CD14-positive monocyte (primary cell): ENCODE measurements around the gene DOHH. TPM values are rescaled to one million over a fixed set of nuclear protein-coding genes. Genes with fewer than 3 reads are reported as not detected.
A peak's percentile ranks its signal among the peaks of the same experiment; 100 is the strongest.

Experiments
- DNase-seq, 3 donors: peaks; one replicate each; pipeline ENCODE4 v3.0.0-alpha.2; 2011 to 2022
- H2AFZ ChIP-seq: 2 replicates; pipeline ENCODE4 v1.6.0; 2012; ENCODE audit warnings: mild to moderate bottlenecking, low read depth, low read length, inconsistent platforms; ENCODE audit not compliant: insufficient read depth, poor library complexity, severe bottlenecking
- H3K27ac ChIP-seq, 2 donors: 1 replicate in 1 of 2; 2 replicates in 1 of 2; pipeline ENCODE4 v1.5.1; 2012 to 2013; ENCODE audit warnings: low read length in 2 of 2, control low read depth in 1 of 2, inconsistent platforms in 1 of 2, low read depth in 1 of 2, mild to moderate bottlenecking in 1 of 2
- H3K27me3 ChIP-seq, 2 donors: one replicate each; pipeline versions ENCODE4 v1.6.0 to v1.6.1; 2011 to 2013; ENCODE audit warnings: low read length in 2 of 2; ENCODE audit not compliant: control insufficient read depth in 2 of 2, insufficient read depth in 2 of 2
- H3K36me3 ChIP-seq, 2 donors: replicated peaks in 1 of 2; 1 replicate in 1 of 2; 2 replicates in 1 of 2; pipeline versions ENCODE4 v1.5.1 to v1.6.1; 2012 to 2013; ENCODE audit warnings: low read length in 2 of 2, control low read depth in 1 of 2, inconsistent platforms in 1 of 2, mild to moderate bottlenecking in 1 of 2; ENCODE audit not compliant: insufficient read depth in 2 of 2, control insufficient read depth in 1 of 2
- H3K4me1 ChIP-seq, 2 donors: 1 replicate in 1 of 2; 2 replicates in 1 of 2; pipeline versions ENCODE4 v1.5.1 to v1.6.1; 2012 to 2013; ENCODE audit warnings: low read length in 2 of 2, control low read depth in 1 of 2, inconsistent platforms in 1 of 2, mild to moderate bottlenecking in 1 of 2, moderate library complexity in 1 of 2; ENCODE audit not compliant: insufficient read depth in 2 of 2, control insufficient read depth in 1 of 2
- H3K4me2 ChIP-seq: replicated peaks from 2 replicates; pipeline ENCODE3; 2012; ENCODE audit warnings: low read length, moderate library complexity, mild to moderate bottlenecking; ENCODE audit not compliant: poor library complexity, severe bottlenecking; ENCODE audit errors: extremely low read depth
- H3K4me3 ChIP-seq, 3 experiments: fragments of 200-600 bp in 1 of 3; sonication (generic) in 1 of 3; replicated peaks in 1 of 3; 1 replicate in 2 of 3; 2 replicates in 1 of 3; pipeline ENCODE4 v1.5.1; 2011 to 2013; ENCODE audit warnings: low read length in 3 of 3, mild to moderate bottlenecking in 3 of 3, control low read depth in 2 of 3, low read depth in 2 of 3, inconsistent platforms in 1 of 3, moderate library complexity in 1 of 3
- H3K79me2 ChIP-seq: 2 replicates; pipeline ENCODE4 v1.6.0; 2012; ENCODE audit warnings: mild to moderate bottlenecking, control low read depth, inconsistent platforms, low read length, moderate library complexity; ENCODE audit not compliant: insufficient read depth
- H3K9ac ChIP-seq: 2 replicates; pipeline ENCODE4 v1.6.0; 2017; ENCODE audit warnings: low read length, mild to moderate bottlenecking; ENCODE audit not compliant: insufficient read depth, poor library complexity, severe bottlenecking
- H3K9me3 ChIP-seq, 2 donors: replicated peaks in 1 of 2; 1 replicate in 1 of 2; 2 replicates in 1 of 2; pipeline versions ENCODE4 v1.5.1 to v1.6.1; 2012 to 2013; ENCODE audit warnings: low read length in 2 of 2, control low read depth in 1 of 2; ENCODE audit not compliant: control insufficient read depth in 1 of 2, insufficient read depth in 1 of 2
- H4K20me1 ChIP-seq: 2 replicates; pipeline ENCODE4 v1.6.0; 2012; ENCODE audit warnings: mild to moderate bottlenecking, low read length, control low read depth, moderate library complexity; ENCODE audit not compliant: insufficient read depth
- H3K27ac Mint-ChIP-seq, 7 donors: one replicate each; pipeline ENCODE4 v1.8.0; 2020; ENCODE audit warnings: mild to moderate bottlenecking in 7 of 7, mixed read lengths in 7 of 7, moderate library complexity in 6 of 7, inconsistent platforms in 2 of 7
- H3K27me3 Mint-ChIP-seq, 3 donors: one replicate each; pipeline ENCODE4 v1.8.0; 2021 to 2022; ENCODE audit warnings: low read depth in 3 of 3, mild to moderate bottlenecking in 3 of 3, mixed read lengths in 3 of 3, moderate library complexity in 3 of 3, inconsistent platforms in 1 of 3
- H3K36me3 Mint-ChIP-seq, 2 donors: one replicate each; pipeline ENCODE4 v1.8.0; 2020; ENCODE audit warnings: mixed read lengths in 2 of 2, inconsistent platforms in 1 of 2, mild to moderate bottlenecking in 1 of 2
- H3K4me1 Mint-ChIP-seq: one replicate; pipeline ENCODE4 v1.8.0; 2020; ENCODE audit warnings: mild to moderate bottlenecking, mixed read lengths
- H3K4me3 Mint-ChIP-seq, 2 donors: one replicate each; pipeline ENCODE4 v1.8.0; 2020; ENCODE audit warnings: mild to moderate bottlenecking in 2 of 2, mixed read lengths in 2 of 2, moderate library complexity in 1 of 2
- H3K9me3 Mint-ChIP-seq, 7 donors: one replicate each; pipeline ENCODE4 v1.8.0; 2020 to 2022; ENCODE audit warnings: mixed read lengths in 7 of 7, mild to moderate bottlenecking in 6 of 7, moderate library complexity in 6 of 7, inconsistent platforms in 2 of 7
- WGBS: methylation state at CpG from one replicate; pipeline ENCODE4 v1.1.5; 2013; ENCODE audit warnings: missing lambda C conversion rate; ENCODE audit not compliant: insufficient coverage; 5-methylcytosine and 5-hydroxymethylcytosine counted together
- intact Hi-C, 2 donors: fragments of 100-400 bp; cut with micrococcal nuclease; formaldehyde crosslinking; loops; one replicate each; pipeline versions ENCODE4 v1.15.0 to v1.15.1; 2023
- polyA plus RNA-seq, 3 donors: library from polyadenylated mRNA; depleted of rRNA in 1 of 3; unstranded in 2 of 3; stranded (reverse) in 1 of 3; fragments of 300-500 nt in 2 of 3; fragments of >200 nt in 1 of 3; fragmentation: Illumina TruSeq in 2 of 3; gene quantifications; 1 replicate in 2 of 3; 2 replicates in 1 of 3; pipeline ENCODE4 v1.2.3, GENCODE V29; 2012 to 2021
- TF ChIP-seq, protein P1 (sequence below): fragments of 200-600 bp; IDR thresholded peaks from one replicate; pipeline ENCODE4 v1.8.0; 2022; ENCODE audit warnings: antibody characterized with exemption, mild to moderate bottlenecking

The DOHH gene
- polyA plus RNA-seq, 3 donors = 3.7 to 4.2 (median 4.1) TPM

DNA sequence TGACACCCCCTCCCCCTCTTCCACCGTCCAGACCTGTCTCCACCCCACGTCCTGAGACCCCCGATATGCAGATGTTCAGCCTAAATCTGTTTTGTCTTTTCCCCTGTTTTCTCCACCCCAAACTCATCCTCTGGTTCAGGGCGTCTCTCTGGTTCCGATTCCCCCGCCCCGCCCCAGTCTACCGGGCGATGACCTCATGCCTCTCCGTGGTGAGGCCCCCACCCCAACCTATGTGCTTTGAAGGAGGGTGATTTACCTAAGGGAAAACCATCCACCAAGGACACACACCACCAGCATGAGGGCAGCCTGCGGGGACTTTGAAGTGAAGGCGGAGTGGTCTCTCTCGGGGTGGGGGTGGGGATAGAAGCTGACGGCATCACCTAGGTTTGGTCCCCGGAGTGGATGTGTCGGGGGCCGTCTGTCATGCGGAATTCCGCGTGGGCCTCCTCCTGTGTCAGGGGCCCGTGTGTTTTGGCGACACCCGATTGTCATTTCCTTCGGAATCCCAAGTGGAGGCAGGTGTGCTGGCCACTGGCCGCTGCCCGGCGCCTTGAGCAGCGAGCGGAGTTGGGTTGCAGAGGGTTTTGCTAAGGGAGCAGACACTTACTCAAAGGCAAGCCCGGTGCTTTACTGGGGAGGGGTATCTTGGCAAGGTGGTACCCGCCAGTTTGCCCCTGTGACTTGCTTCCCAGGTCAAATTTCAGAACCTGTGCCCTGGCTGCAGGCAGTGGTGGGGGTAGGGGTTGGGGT, 7.1 kb upstream of the DOHH start:
- peak overlapping the region; percentile 94 to 95 for H3K4me3 Mint-ChIP-seq
- H3K27me3 Mint-ChIP-seq = peaks cover 0 to 3% (median 2%) of the 10 kb centered on the region in 3 donors
- peak overlapping the region in 1 of 2 donors; percentile 83 for H3K27ac ChIP-seq
- TF ChIP-seq, protein P1, sequence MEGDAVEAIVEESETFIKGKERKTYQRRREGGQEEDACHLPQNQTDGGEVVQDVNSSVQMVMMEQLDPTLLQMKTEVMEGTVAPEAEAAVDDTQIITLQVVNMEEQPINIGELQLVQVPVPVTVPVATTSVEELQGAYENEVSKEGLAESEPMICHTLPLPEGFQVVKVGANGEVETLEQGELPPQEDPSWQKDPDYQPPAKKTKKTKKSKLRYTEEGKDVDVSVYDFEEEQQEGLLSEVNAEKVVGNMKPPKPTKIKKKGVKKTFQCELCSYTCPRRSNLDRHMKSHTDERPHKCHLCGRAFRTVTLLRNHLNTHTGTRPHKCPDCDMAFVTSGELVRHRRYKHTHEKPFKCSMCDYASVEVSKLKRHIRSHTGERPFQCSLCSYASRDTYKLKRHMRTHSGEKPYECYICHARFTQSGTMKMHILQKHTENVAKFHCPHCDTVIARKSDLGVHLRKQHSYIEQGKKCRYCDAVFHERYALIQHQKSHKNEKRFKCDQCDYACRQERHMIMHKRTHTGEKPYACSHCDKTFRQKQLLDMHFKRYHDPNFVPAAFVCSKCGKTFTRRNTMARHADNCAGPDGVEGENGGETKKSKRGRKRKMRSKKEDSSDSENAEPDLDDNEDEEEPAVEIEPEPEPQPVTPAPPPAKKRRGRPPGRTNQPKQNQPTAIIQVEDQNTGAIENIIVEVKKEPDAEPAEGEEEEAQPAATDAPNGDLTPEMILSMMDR = no peak
- peaks cover 40% of the 10 kb centered on the region for H3K4me1 Mint-ChIP-seq
- peak overlapping the region; percentile 86 to 91 (median 87) for H3K4me3 ChIP-seq
- H3K9me3 ChIP-seq = no peaks in the 10 kb centered on the region
- peaks cover 0 to 3% (median 0%) of the 10 kb centered on the region in 7 donors for H3K9me3 Mint-ChIP-seq
- 75% methylated on average over 20 of the region's 31 CpGs for WGBS
- H3K9ac ChIP-seq = peak overlapping the region; percentile 98
- peak overlapping the region; percentile 79 for H2AFZ ChIP-seq
- peaks cover 30 to 32% of the 10 kb centered on the region in 2 donors for H3K36me3 ChIP-seq
- peaks cover 22 to 34% of the 10 kb centered on the region in 2 donors for H3K36me3 Mint-ChIP-seq
- peaks cover 64% of the 10 kb centered on the region for H3K79me2 ChIP-seq
- peaks cover 42% of the 10 kb centered on the region for H4K20me1 ChIP-seq
- peak overlapping the region; percentile 98 for H3K4me2 ChIP-seq
- H3K4me1 ChIP-seq = peaks cover 19 to 23% of the 10 kb centered on the region in 2 donors
- no peaks in the 10 kb centered on the region for H3K27me3 ChIP-seq
- DNase-seq = peak in 1 of 3 donors; percentile 29
- intact Hi-C loops = loop anchor here (1.0 to 10.0 kb wide), 5 partner anchors 8 to 73 kb away; partner anchors contain the start of genes HMG20B (in 1 of the 2) and MFSD12 (in 1 of the 2)
- H3K27ac Mint-ChIP-seq = peak overlapping the region; percentile 21 to 97 (median 89)

DNA sequence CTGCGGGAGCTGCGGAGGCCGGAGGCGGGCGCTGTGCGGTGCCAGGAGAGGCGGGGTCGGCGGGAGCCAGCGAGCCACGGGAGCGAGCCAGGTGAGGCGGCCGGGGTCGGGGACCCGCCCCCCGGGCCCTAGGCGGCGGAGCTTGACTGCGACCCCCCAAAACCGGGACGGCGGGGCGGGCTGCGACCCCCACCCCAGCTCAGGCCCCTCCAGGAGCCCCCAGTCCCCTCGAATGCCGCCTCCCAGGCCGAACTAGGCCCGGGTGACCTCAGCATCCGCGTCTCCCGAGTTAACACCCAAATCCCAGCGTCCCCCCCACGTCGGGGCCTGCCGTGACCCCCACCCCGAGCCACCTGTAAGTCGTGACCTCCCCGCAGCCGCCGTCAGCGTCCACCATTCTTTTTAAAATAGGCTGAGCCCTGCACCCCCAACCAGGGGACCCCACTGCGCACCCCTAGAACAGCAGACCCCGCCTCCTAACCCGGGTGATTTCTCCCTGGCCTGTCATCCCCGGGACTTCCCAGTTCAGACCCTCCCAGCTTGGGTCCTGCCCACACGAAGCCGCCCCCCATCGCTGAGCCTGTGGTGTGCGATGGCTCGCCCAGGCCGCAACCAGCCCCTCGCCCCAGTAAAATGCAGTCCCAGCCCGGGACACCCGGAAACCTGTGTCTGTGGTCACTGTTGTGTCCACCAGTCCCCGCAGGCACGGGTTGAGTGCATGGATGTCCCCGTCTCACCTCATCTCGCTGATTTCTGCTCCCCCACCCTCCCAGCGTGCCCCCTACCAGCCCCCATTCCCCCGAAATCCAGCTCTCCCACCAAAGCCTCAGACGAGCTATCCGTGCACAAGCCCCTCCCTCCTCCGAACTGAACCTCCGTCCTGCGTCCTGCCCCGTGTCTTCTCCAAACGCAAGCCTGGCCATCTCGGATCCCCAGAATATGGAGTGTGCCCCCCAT, 6.2 kb upstream of the DOHH start:
- H3K4me3 ChIP-seq = peak overlapping the region; percentile 86 to 91 (median 87)
- no peaks in the 10 kb centered on the region for H3K9me3 ChIP-seq
- peaks cover 24 to 27% of the 10 kb centered on the region in 2 donors for H3K36me3 ChIP-seq
- peaks cover 55% of the 10 kb centered on the region for H3K79me2 ChIP-seq
- H3K9ac ChIP-seq = peak overlapping the region; percentile 98
- peak; percentile 1 to 50 (median 36) for DNase-seq
- under 1% methylated on average over 63 of the region's 69 CpGs for WGBS
- H3K4me3 Mint-ChIP-seq = peak overlapping the region; percentile 94 to 95
- peaks cover 22 to 33% of the 10 kb centered on the region in 2 donors for H3K36me3 Mint-ChIP-seq
- peak overlapping the region; percentile 38 to 83 for H3K27ac ChIP-seq
- H2AFZ ChIP-seq = peak overlapping the region; percentile 79
- intact Hi-C loops = loop anchor here (1.0 to 10.0 kb wide), 5 partner anchors 7 to 72 kb away; partner anchors contain the start of genes HMG20B (in 1 of the 2) and MFSD12 (in 1 of the 2)
- H3K27ac Mint-ChIP-seq = peak overlapping the region; percentile 82 to 97 (median 90)
- no peaks in the 10 kb centered on the region for H3K27me3 ChIP-seq
- peaks cover 19 to 23% of the 10 kb centered on the region in 2 donors for H3K4me1 ChIP-seq
- peaks cover 0 to 3% (median 2%) of the 10 kb centered on the region in 3 donors for H3K27me3 Mint-ChIP-seq
- TF ChIP-seq, protein P1 = no peak
- H3K4me1 Mint-ChIP-seq = peaks cover 40% of the 10 kb centered on the region
- H3K9me3 Mint-ChIP-seq = peaks cover 0 to 3% (median 0%) of the 10 kb centered on the region in 7 donors
- peak overlapping the region; percentile 98 for H3K4me2 ChIP-seq
- peaks cover 33% of the 10 kb centered on the region for H4K20me1 ChIP-seq
